ENCODE results near the gene GPR12.

GRCh38 chr13:26758496-26759157 lies 2.0 kb downstream of the GPR12 start:
- TF ChIP-seq CTCF (IDR thresholded peaks at IDR 0.05; ENCODE audit: extremely low read depth in 1 of 2, insufficient read depth in 1 of 2, low read depth in 1 of 2, low read length in 2 of 2) (no peak), POLR2A (IDR thresholded peaks at IDR 0.05; ENCODE audit: low read depth, low read length) (no peak), MYC (IDR thresholded peaks at IDR 0.05; ENCODE audit: low read depth, low read length) (no peak), MAX (IDR thresholded peaks at IDR 0.05; ENCODE audit: insufficient read depth, insufficient read length) (no peak), JUN (IDR thresholded peaks at IDR 0.05; ENCODE audit: borderline replicate concordance, insufficient read depth, insufficient read length, low read depth) (no peak)
